Endodermal cell (in vitro differentiated cells): ENCODE results near the gene BSG. TPM values are rescaled to one million over a fixed set of nuclear protein-coding genes. Genes with fewer than 3 reads are reported as not detected.
"Not testable (repeated sequence)": the region's sequence is repeated elsewhere in the genome, so short reads cannot be mapped to it uniquely, and the experiment has no call there.

Experiments used
- DNase-seq: peaks from one replicate; pipeline ENCODE4 v3.0.0-alpha.2; 2017
- H3K27ac ChIP-seq: 2 replicates; pipeline ENCODE4 v1.5.1; 2013; ENCODE audit warnings: mild to moderate bottlenecking, low read depth, low read length, moderate library complexity
- H3K27me3 ChIP-seq: 2 replicates; pipeline ENCODE4 v1.6.1; 2013; ENCODE audit warnings: mild to moderate bottlenecking, low read length, moderate library complexity; ENCODE audit not compliant: insufficient read depth, control insufficient read depth, poor library complexity, severe bottlenecking
- H3K36me3 ChIP-seq: 2 replicates; pipeline ENCODE4 v1.7.0; 2013; ENCODE audit warnings: mild to moderate bottlenecking, low read length, moderate library complexity; ENCODE audit not compliant: control insufficient read depth, insufficient read depth
- H3K4me1 ChIP-seq: one replicate; pipeline ENCODE4 v1.7.0; 2013; ENCODE audit warnings: low read length; ENCODE audit not compliant: control insufficient read depth, insufficient read depth
- H3K4me3 ChIP-seq: 2 replicates; pipeline ENCODE4 v1.5.1; 2013; ENCODE audit warnings: mild to moderate bottlenecking, low read length, moderate library complexity
- H3K9ac ChIP-seq: 2 replicates; pipeline ENCODE4 v1.6.1; 2013; ENCODE audit warnings: mild to moderate bottlenecking, low read length, moderate library complexity; ENCODE audit not compliant: poor library complexity, severe bottlenecking; ENCODE audit errors: extremely low read depth
- H3K9me3 ChIP-seq: 2 replicates; pipeline ENCODE4 v1.6.1; 2013; ENCODE audit warnings: mild to moderate bottlenecking, low read length, moderate library complexity; ENCODE audit not compliant: control insufficient read depth
- H3K27ac Mint-ChIP-seq: 2 replicates; pipeline ENCODE4 v1.8.0; 2020; ENCODE audit warnings: mixed read lengths
- H3K27me3 Mint-ChIP-seq: 2 replicates; pipeline ENCODE4 v1.8.0; 2021; ENCODE audit warnings: mild to moderate bottlenecking, mixed read lengths; ENCODE audit not compliant: insufficient read depth
- H3K36me3 Mint-ChIP-seq: 2 replicates; pipeline ENCODE4 v1.8.0; 2020; ENCODE audit warnings: low read depth, mixed read lengths
- H3K4me1 Mint-ChIP-seq: 2 replicates; pipeline ENCODE4 v1.8.0; 2020; ENCODE audit warnings: mixed read lengths
- H3K4me3 Mint-ChIP-seq: 2 replicates; pipeline ENCODE4 v1.8.0; 2020; ENCODE audit warnings: mild to moderate bottlenecking, moderate library complexity, mixed read lengths
- H3K9me3 Mint-ChIP-seq: 2 replicates; pipeline ENCODE4 v1.8.0; 2020; ENCODE audit warnings: mild to moderate bottlenecking, mixed read lengths
- CTCF ChIP-seq: fragments of 200-600 bp; sonication (generic); conservative IDR thresholded peaks from 2 replicates; pipeline ENCODE4 v1.5.0; 2021; ENCODE audit warnings: antibody characterized with exemption, mild to moderate bottlenecking
- WGBS, 2 experiments: methylation state at CpG; one replicate each; pipeline versions ENCODE4 v1.1.5 to v1.1.7; 2013; ENCODE audit warnings: missing lambda C conversion rate in 2 of 2, mixed read lengths in 1 of 2; ENCODE audit not compliant: insufficient coverage in 1 of 2, insufficient read length in 1 of 2; 5-methylcytosine and 5-hydroxymethylcytosine counted together
- total RNA-seq, 2 donors: library from RNA; stranded (reverse); fragmentation: NEBNext Ultra II Directional in 1 of 2; extraction: Animal tissue kit (Norgen Biotek cat#: 25700) in 1 of 2; gene quantifications; 2 replicates in 1 of 2; 3 replicates in 1 of 2; pipeline ENCODE4 v1.2.1, GENCODE V29; 2021

BSG gene
- total RNA-seq, 2 donors from 2014 or later = 808 to 833 TPM

DNA sequence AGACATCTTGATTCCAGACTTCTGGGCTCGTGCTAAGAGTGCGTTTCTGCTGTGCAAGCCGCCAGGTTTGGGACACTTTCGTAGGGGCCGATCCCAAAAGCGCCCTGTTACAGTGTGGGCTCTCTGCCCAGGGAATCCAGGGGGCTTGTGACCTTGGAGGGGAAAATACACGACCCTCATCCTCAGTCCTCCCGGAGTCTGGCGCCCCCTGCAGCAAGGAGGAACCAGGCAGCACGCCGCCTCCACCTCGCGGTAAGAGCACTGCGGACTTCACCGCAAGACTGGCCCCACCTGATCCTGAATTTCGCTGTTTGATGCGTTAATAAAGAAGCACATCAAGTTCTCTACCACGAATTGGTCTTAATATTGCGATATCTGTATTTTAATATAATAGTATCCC, 55.8 kb downstream of the BSG start:
- Histone ChIP-seq H3K4me1 (no peaks in the 10 kb centered on the region), H3K4me3 (no peak overlapping the region), H3K9ac (no peak overlapping the region), H3K36me3 (peaks cover 38% of the 10 kb centered on the region), H3K27me3 (no peaks in the 10 kb centered on the region), H3K27ac (no peak overlapping the region), H3K9me3 (no peaks in the 10 kb centered on the region)
- H3K27me3 Mint-ChIP-seq = no peaks in the 10 kb centered on the region
- H3K36me3 Mint-ChIP-seq = peaks cover 56% of the 10 kb centered on the region
- no peak overlapping the region for H3K4me3 Mint-ChIP-seq
- DNase-seq = peak; percentile 85
- no peaks in the 10 kb centered on the region for H3K9me3 Mint-ChIP-seq
- H3K4me1 Mint-ChIP-seq = peaks cover 4% of the 10 kb centered on the region
- H3K27ac Mint-ChIP-seq = no peak overlapping the region
- 85 to 86% methylated on average over 9 to 17 of the region's 19 CpGs for WGBS, 2 experiments
- peak; percentile 76 for TF ChIP-seq CTCF

- H3K36me3 Mint-ChIP-seq = peaks cover 46% of the 10 kb centered on the region
- H3K27me3 Mint-ChIP-seq, H3K27ac ChIP-seq, H3K9me3 Mint-ChIP-seq, DNase-seq, H3K9me3 ChIP-seq, H3K9ac ChIP-seq, H3K4me3 Mint-ChIP-seq, H3K27me3 ChIP-seq, H3K27ac Mint-ChIP-seq, H3K4me1 Mint-ChIP-seq, H3K4me3 ChIP-seq, H3K4me1 ChIP-seq: not testable (repeated sequence)
- peaks cover 30% of the 10 kb centered on the region for H3K36me3 ChIP-seq
- 93 to 94% methylated on average over 8 to 25 of the region's 25 CpGs for WGBS, 2 experiments
These were observed 57.1 kb downstream of the BSG start for GRCh38 chr19:629515-629914.

DNA sequence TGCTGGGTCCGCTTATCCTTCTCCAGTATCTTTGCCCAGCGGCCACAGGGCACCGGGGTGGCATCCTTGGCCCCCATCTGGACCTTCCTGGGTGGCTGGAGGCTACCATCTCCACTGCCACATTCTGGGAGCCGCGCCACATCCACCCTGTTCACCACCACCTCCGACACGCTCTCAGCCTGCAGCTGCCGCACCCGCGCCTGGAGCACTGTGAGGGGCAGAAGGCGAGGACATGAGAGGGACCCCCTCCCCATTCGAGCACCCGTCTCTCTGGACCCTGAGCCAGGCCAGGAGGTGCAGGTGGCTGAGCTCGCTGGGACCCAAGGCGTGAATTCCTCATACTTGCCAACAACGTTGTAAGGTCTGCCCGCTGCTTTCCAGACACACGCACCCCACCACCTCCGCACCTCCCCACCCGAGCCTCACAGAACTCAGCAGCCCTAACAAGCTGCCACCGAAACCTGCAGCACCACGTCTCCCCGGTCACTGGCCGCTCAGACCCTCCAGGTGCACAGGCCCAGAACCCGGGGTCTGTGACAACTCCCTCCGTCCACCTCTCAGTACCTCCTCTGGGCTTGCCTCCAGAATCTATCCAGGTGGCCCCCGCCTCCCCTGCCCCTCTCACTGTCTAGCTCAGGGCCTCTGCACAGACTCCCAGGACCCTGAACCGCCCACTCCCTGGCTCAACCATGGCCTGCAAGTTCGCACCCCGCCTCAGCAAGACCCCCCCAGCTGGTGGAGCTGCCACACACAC, 57.7 kb downstream of the BSG start:
- H3K27me3 ChIP-seq = no peaks in the 10 kb centered on the region
- DNase-seq = no peak
- no peak overlapping the region for H3K4me3 Mint-ChIP-seq
- H3K9me3 Mint-ChIP-seq = no peaks in the 10 kb centered on the region
- H3K27me3 Mint-ChIP-seq = peaks cover 1% of the 10 kb centered on the region
- no peaks in the 10 kb centered on the region for H3K9me3 ChIP-seq
- H3K36me3 ChIP-seq = peaks cover 30% of the 10 kb centered on the region
- H3K36me3 Mint-ChIP-seq = peaks cover 46% of the 10 kb centered on the region
- no peak overlapping the region for H3K27ac ChIP-seq
- H3K4me1 ChIP-seq = peaks cover 2% of the 10 kb centered on the region
- H3K4me3 ChIP-seq = no peak overlapping the region
- H3K4me1 Mint-ChIP-seq = peaks cover 8% of the 10 kb centered on the region
- H3K27ac Mint-ChIP-seq = no peak overlapping the region
- 92 to 93% methylated on average over 13 to 30 of the region's 30 CpGs for WGBS, 2 experiments
- no peak for TF ChIP-seq CTCF
- H3K9ac ChIP-seq = no peak overlapping the region
